TTC549 (cell line): ENCODE measurements around the gene PZP.
"Not testable (repeated sequence)": the region's sequence is repeated elsewhere in the genome, so short reads cannot be mapped to it uniquely, and the experiment has no call there.

Experiments
- FAIRE-seq: peaks from 2 replicates; lab custom pipeline; 2012; peaks lifted over from hg19 to GRCh38; lab: Jason Lieb, UNC

PZP gene

GRCh38 chr12:9180810-9181209, 27.4 kb downstream of the PZP start:
- no peak for FAIRE-seq

GRCh38 chr12:9179781-9180180, 28.4 kb downstream of the PZP start:
- no peak for FAIRE-seq

GRCh38 chr12:9169979-9170634, 38.1 kb downstream of the PZP start:
- FAIRE-seq = no peak

GRCh38 chr12:9167345-9167744, 40.9 kb downstream of the PZP start:
- not testable (repeated sequence) for FAIRE-seq

GRCh38 chr12:9163392-9163791, 44.8 kb downstream of the PZP start:
- FAIRE-seq = no peak

GRCh38 chr12:9156119-9156518, 52.1 kb downstream of the PZP start:
- no peak for FAIRE-seq

GRCh38 chr12:9149372-9149771, 58.8 kb downstream of the PZP start:
- FAIRE-seq = no peak

- no peak for FAIRE-seq
These were observed 59.3 kb downstream of the PZP start for GRCh38 chr12:9148926-9149325.

- no peak for FAIRE-seq
These were observed 60.7 kb downstream of the PZP start for GRCh38 chr12:9147461-9147860.

GRCh38 chr12:9144730-9145106, 63.5 kb downstream of the PZP start:
- FAIRE-seq = no peak

GRCh38 chr12:9143929-9144729, 64.1 kb downstream of the PZP start:
- no peak for FAIRE-seq

- no peak for FAIRE-seq
These were observed 65.1 kb downstream of the PZP start for GRCh38 chr12:9143137-9143536.

GRCh38 chr12:9139588-9140290, 68.5 kb downstream of the PZP start:
- FAIRE-seq = not testable (repeated sequence)

- no peak for FAIRE-seq
These were observed 72.3 kb downstream of the PZP start for GRCh38 chr12:9135903-9136310.

GRCh38 chr12:9134981-9135628, 73.1 kb downstream of the PZP start:
- no peak for FAIRE-seq

- no peak for FAIRE-seq
These were observed 74.8 kb downstream of the PZP start for GRCh38 chr12:9133216-9133916.

- no peak for FAIRE-seq
These were observed 76.1 kb downstream of the PZP start for GRCh38 chr12:9132008-9132535.

- no peak for FAIRE-seq
These were observed 78.0 kb downstream of the PZP start for GRCh38 chr12:9130244-9130643.

GRCh38 chr12:9127936-9128663, 80.1 kb downstream of the PZP start:
- FAIRE-seq = no peak

- no peak for FAIRE-seq
These were observed 80.7 kb downstream of the PZP start for GRCh38 chr12:9127484-9127883.

- no peak for FAIRE-seq
These were observed 83.7 kb downstream of the PZP start for GRCh38 chr12:9124383-9125031.
